T-helper 17 cell (primary cell): ENCODE results near the gene ZNF423. TPM values are rescaled to one million over a fixed set of nuclear protein-coding genes. Genes with fewer than 3 reads are reported as not detected.
"Not testable (repeated sequence)": the region's sequence is repeated elsewhere in the genome, so short reads cannot be mapped to it uniquely, and the experiment has no call there.

Source experiments
- ATAC-seq: fragments of 150-1000 bp; cut with Tn5 transposase; 2 replicates; pipeline ENCODE4 v1.10.0; 2021; ENCODE audit warnings: mild to moderate bottlenecking, moderate library complexity
- DNase-seq, 3 donors: peaks; one replicate each; pipeline versions ENCODE4 v3.0.0 to v3.0.0-alpha.2; 2020 to 2021
- H3K9me3 ChIP-seq: one replicate; pipeline ENCODE4 v1.7.0; 2013; ENCODE audit warnings: low read length, mild to moderate bottlenecking; ENCODE audit not compliant: control insufficient read depth, poor library complexity, severe bottlenecking
- H3K27ac Mint-ChIP-seq: one replicate; pipeline ENCODE4 v1.8.0; 2022; ENCODE audit warnings: mild to moderate bottlenecking, moderate library complexity, mixed read lengths
- H3K27me3 Mint-ChIP-seq: one replicate; pipeline ENCODE4 v1.8.0; 2022; ENCODE audit warnings: mixed read lengths
- H3K36me3 Mint-ChIP-seq: one replicate; pipeline ENCODE4 v1.8.0; 2022; ENCODE audit warnings: low read depth, mixed read lengths
- H3K4me1 Mint-ChIP-seq: one replicate; pipeline ENCODE4 v1.8.0; 2022; ENCODE audit warnings: mild to moderate bottlenecking, mixed read lengths
- H3K4me3 Mint-ChIP-seq: one replicate; pipeline ENCODE4 v1.8.0; 2022; ENCODE audit warnings: mild to moderate bottlenecking, moderate library complexity, mixed read lengths
- total RNA-seq, 4 donors: library from RNA in 2 of 4; stranded (reverse) in 2 of 4; gene quantifications; one replicate each; pipeline ENCODE4 v1.2.3 and lab custom pipeline; 2022 to 2026

ZNF423 gene
- total RNA-seq, 2 donors from 2014 or later, result not detected

DNA sequence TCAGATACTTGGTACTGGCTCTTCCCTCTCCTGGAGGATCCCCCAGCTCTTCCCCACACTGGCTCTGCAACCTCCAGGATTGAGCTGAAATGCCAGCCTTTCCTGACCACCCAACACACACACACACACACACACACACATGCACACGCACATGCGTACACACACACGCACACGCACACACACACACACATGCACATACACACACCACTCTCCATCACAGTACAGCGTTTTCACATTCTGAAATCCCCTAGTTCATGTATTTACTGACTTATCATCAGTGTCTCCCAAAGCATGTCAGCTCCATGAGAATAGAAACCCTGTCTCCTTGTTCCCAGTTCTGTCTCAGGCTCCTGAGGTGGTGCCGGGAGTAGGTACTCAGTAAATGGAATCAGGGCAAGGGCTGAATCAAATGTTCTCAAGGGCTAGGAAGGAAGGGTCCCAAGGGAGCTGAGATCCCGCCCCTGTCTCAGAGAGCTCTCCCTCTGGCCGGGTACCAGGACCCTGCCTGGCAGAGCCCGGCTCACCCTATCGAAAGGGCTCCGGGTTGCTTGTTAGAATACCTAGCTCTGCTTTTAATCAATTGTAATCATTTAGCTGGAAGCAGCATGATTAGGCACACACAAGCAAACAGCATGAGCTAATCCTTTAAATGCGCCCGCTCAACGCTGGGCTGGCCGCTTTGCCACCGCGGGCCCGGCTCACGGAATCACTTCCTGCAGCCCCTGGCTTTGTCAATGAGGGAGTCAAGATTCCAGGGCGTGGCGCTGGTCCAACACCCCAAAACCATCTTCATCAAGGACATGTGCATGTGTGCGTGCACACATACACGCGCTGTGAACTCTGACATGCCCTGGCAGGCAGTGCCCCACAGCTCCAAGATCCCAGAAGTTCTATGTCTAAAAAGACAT is 341.6 kb downstream of the ZNF423 start:
- ATAC-seq (no peak), DNase-seq (no peak)
- Mint-ChIP-seq H3K36me3 (no peaks in the 10 kb centered on the region), H3K27ac (no peak overlapping the region), H3K27me3 (no peaks in the 10 kb centered on the region), H3K4me1 (no peaks in the 10 kb centered on the region), H3K4me3 (no peak overlapping the region)
- H3K9me3 ChIP-seq, result no peaks in the 10 kb centered on the region

DNA sequence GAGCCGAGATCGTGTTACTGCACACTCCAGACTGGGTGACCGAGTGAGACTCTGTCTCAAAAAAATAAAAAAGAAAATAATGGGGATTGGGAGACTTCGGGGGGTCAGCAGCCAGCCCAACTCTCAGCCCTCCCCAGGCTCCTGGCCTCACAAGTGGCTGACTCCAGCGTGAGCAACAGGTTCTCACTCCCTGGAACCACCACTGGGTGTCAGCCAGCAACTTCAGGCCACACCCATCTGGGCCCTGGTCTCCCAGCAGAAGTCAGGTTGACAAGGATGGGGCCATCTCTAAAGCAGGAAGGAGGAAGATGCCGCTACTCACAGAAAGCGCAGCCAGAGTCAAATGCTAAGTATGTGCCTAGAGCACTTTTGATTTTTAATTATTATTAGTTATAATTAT is 342.9 kb downstream of the ZNF423 start:
- DNase-seq (no peak), ATAC-seq (no peak)
- Mint-ChIP-seq H3K4me1 (no peaks in the 10 kb centered on the region), H3K27ac (no peak overlapping the region), H3K27me3 (no peaks in the 10 kb centered on the region), H3K4me3 (no peak overlapping the region), H3K36me3 (no peaks in the 10 kb centered on the region)
- no peaks in the 10 kb centered on the region for H3K9me3 ChIP-seq

DNA sequence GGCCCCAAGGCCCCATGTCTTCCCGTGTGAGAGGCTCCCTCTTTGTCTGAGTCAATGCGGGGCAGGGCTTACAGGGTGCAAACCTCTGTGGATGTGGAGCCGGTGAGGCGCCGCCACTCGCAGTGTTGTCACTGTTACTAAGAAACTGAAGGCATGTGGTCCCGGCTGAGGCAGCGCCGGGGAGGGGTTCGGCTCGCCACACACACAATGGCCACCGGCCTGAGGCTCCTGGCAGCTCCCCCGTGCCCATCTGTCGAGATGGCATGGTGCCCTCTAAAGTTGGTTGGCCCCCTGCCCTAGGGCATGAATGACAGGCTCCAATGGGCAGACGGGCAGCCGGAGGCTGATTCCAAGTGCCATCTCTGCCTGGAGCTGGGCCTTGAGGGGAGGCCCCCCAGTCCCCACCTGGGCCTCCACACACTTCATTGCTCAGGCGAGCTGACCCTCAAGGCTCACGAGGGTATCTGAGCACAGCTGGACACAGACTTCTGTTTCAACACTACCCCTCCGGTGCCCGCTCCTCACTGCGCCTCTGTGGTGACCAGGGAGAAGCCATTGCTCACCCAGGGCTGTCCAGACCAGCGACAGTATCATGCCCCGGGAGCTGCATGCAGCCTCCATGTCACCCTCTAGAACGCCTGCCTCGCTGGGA is 345.1 kb downstream of the ZNF423 start:
- no peaks in the 10 kb centered on the region for H3K36me3 Mint-ChIP-seq

DNA sequence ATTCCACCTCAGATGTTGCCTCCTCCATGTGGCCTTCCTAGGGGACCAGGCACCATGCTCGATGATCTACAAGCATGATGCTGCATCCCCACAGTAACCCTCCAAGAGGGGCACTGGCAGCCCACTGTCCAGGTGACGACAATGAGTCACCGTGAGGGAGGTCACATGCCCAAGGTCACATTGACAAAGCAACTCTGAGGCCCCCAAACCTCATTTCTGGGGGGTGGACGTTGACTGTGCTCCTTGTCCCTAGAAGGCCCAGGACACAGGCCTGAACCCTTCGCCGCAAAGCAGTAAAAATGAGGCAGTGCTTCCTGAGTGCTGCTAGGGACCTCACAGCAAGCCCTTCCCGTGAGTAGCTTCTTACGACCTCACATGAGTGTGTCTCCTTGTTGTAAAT is 345.8 kb downstream of the ZNF423 start:
- Mint-ChIP-seq H3K4me3 (no peak overlapping the region), H3K36me3 (no peaks in the 10 kb centered on the region), H3K27ac (no peak overlapping the region), H3K27me3 (no peaks in the 10 kb centered on the region), H3K4me1 (no peaks in the 10 kb centered on the region)
- DNase-seq (no peak), ATAC-seq (no peak)
- H3K9me3 ChIP-seq, result no peaks in the 10 kb centered on the region

More for the DNA sequence above, 345.1 kb downstream of the ZNF423 start:
- Mint-ChIP-seq H3K27me3 (no peaks in the 10 kb centered on the region), H3K4me1 (no peaks in the 10 kb centered on the region), H3K27ac (no peak overlapping the region), H3K4me3 (no peak overlapping the region)
- ATAC-seq (no peak), DNase-seq (no peak)
- H3K9me3 ChIP-seq, result no peaks in the 10 kb centered on the region

DNA sequence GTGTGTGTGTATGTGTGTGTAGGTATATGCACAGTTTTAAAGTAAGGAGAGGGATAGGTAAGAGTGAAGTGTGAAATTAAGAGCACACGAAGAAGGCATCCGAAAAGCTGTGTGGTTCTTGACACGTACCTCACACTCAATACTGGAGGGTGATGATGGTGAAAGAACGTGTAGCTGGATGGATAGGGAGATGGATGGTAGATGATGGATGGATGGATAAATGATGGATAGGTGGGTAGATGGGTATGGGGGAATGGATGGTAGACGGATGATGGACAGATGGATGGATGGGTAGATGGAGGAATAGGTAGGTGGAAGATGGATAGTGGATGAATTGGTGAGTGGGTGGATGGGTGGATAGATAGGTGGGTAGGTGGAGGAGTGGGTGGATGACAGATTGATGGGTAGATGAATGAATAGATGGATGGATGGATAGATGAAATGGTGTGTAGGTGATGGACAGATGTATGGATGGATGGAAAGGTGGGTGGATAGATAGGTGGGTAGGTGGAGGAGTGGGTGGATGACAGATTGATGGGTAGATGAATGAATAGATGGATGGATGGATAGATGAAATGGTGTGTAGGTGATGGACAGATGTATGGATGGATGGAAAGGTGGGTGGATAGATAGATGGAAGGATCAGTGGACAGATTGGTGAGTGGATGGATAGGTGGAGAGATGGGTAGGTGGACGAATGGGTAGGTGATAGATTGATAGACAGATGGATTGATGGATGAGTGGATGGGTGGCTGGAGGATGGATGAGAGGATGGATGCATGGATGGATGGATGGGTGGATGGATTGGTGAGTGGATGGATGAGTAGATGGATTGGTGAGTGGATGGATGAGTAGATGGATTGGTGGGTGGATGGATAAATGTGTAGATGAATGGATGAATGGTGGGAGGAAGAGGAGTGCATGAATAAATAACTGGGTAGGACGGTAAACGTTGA is 349.6 kb downstream of the ZNF423 start:
- not testable (repeated sequence) for H3K36me3 Mint-ChIP-seq, DNase-seq, H3K27me3 Mint-ChIP-seq, ATAC-seq, H3K4me1 Mint-ChIP-seq, H3K9me3 ChIP-seq, H3K4me3 Mint-ChIP-seq, H3K27ac Mint-ChIP-seq

DNA sequence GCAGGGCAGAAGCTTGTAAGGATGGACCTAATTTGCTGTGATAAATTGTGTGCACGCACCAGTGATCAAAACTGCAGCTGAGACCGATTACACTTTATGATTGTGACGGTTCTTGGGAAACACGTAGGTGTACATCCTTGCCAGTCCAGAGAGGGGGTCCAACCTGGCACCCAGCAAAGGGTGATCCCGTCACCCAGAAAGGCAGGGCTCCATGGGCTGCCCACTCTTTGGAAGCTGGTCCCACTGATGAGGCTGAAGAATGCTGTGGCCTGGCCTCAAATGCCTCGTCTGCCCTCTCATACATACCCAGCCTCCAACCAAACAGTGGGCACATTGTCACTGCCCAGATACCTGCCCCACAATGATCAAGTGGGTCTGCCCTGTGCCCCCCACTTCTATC is 350.4 kb downstream of the ZNF423 start:
- H3K36me3 Mint-ChIP-seq, result no peaks in the 10 kb centered on the region
- no peak overlapping the region for H3K4me3 Mint-ChIP-seq
- peaks cover 3% of the 10 kb centered on the region for H3K4me1 Mint-ChIP-seq
- no peaks in the 10 kb centered on the region for H3K27me3 Mint-ChIP-seq
- DNase-seq (no peak), ATAC-seq (no peak)
- no peak overlapping the region for H3K27ac Mint-ChIP-seq
- H3K9me3 ChIP-seq, result no peaks in the 10 kb centered on the region

DNA sequence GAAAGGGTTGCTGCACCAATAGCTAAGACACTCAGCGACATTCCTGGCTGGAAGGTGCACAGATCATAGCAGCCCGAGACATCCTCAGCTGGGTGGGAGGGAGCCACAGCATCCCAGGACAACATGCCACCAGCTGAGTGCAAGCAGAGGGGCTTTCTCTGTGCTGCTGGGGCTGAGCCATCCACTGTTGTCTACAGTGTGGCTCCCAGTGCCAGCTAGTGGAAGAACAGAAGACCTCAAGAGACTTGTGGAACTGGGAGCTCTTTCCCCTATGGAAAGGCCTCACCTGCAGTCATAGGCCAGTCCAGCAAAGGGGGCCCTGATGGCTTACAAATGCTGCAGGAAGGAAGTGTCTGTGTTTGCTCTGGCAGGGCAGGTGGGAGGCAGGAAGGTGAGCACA is 351.3 kb downstream of the ZNF423 start:
- Mint-ChIP-seq H3K4me3 (no peak overlapping the region), H3K27me3 (no peaks in the 10 kb centered on the region), H3K27ac (no peak overlapping the region), H3K36me3 (no peaks in the 10 kb centered on the region), H3K4me1 (peaks cover 3% of the 10 kb centered on the region)
- DNase-seq (no peak), ATAC-seq (no peak)
- no peaks in the 10 kb centered on the region for H3K9me3 ChIP-seq

DNA sequence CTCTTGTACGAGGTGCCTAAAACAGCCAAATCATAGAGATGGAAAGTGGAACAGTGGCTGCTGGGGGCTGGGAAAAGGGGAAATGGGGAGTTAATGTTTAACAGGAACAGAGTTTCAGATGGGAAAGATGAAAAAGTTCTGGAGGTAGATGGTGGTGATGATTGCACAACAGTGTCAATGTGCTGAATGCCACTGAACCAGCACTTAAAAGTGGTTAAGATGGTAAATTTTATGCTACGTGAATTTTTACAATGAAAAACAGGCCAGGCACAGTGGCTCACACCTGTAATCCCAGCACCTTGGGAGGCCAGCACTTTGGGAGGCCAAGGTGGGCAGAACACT is 351.9 kb downstream of the ZNF423 start:
- Mint-ChIP-seq H3K36me3 (no peaks in the 10 kb centered on the region), H3K4me1 (peaks cover 3% of the 10 kb centered on the region), H3K27me3 (no peaks in the 10 kb centered on the region), H3K27ac (no peak overlapping the region), H3K4me3 (no peak overlapping the region)
- no peak for DNase-seq
- ATAC-seq, result no peak
- H3K9me3 ChIP-seq, result no peaks in the 10 kb centered on the region

DNA sequence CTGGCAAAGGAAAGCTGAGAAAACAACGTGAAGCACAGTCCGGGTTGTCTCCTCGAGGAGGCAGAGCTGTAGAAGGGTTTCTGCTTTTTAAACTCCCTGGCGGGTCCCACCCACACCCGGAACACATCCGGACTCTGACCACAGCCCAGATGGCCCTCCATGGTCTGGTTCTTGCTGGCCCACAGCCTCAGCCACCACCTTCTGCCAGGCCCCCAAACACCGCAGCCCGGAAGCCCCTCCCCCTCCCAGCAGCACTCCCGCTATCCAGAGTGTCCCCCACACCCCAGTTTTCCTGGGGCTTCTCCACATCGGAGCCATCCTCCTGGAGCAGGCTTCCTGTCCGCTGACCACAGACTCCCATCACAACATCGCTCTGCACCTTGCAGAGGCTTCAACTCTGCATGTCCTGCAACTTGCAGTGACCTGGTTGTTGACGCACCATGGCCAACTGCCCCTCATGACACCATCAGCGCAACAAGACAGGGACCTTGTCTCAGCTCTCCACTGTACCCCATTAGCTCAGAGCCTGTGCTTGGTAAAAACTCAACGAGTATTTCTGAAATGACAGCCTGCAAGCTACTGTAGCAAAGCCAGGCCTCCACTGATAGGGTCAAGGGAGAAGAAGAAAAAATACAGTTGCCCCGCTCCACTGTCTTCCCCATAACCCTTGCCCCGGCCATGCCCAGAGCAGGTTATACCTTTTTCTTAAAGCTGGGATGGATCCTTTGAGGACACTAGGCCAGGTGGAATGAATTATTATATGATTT is 352.5 kb downstream of the ZNF423 start:
- Mint-ChIP-seq H3K36me3 (no peaks in the 10 kb centered on the region), H3K27me3 (no peaks in the 10 kb centered on the region), H3K4me3 (no peak overlapping the region), H3K4me1 (peaks cover 3% of the 10 kb centered on the region), H3K27ac (no peak overlapping the region)
- H3K9me3 ChIP-seq, result no peaks in the 10 kb centered on the region
- DNase-seq, result no peak
- ATAC-seq, result no peak

DNA sequence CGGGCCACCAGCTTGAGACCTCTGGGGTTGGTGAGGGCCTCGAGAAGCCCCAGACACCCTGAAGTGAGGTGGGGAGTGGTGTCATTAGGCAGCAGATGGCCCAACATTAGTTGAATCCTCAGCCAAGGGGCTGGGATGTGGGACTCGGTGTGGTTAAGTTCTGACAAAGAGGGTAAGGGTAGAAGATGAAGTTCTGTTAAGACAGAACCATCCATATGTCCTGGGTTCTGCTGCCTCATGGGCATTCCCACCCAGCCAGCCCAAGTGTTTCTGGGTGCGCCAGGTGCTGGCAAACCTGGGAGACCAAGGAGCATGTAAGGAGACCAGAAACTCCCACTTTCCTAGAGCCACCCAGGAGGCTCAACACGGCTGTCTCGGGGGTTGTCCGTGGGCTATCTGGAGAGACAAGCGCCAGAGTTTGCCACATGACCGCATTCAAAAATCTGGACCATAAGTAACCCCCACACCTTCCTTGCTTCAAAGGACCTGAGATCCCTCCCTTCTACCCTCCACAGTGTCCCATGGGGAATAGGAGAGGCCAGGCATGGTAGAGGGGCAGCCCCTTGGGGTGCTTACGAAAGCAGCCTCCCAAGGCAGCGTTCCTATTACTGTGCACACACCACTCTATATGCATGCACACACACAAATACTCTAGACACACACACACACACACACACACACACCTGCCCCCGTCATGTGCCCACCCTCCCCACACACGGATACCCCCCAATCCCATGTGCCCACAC is 353.6 kb downstream of the ZNF423 start:
- no peak overlapping the region for H3K27ac Mint-ChIP-seq
- H3K9me3 ChIP-seq, result no peaks in the 10 kb centered on the region
- ATAC-seq, result no peak
- H3K36me3 Mint-ChIP-seq, result no peaks in the 10 kb centered on the region
- peaks cover 4% of the 10 kb centered on the region for H3K27me3 Mint-ChIP-seq
- peaks cover 3% of the 10 kb centered on the region for H3K4me1 Mint-ChIP-seq
- no peak for DNase-seq
- H3K4me3 Mint-ChIP-seq, result no peak overlapping the region

DNA sequence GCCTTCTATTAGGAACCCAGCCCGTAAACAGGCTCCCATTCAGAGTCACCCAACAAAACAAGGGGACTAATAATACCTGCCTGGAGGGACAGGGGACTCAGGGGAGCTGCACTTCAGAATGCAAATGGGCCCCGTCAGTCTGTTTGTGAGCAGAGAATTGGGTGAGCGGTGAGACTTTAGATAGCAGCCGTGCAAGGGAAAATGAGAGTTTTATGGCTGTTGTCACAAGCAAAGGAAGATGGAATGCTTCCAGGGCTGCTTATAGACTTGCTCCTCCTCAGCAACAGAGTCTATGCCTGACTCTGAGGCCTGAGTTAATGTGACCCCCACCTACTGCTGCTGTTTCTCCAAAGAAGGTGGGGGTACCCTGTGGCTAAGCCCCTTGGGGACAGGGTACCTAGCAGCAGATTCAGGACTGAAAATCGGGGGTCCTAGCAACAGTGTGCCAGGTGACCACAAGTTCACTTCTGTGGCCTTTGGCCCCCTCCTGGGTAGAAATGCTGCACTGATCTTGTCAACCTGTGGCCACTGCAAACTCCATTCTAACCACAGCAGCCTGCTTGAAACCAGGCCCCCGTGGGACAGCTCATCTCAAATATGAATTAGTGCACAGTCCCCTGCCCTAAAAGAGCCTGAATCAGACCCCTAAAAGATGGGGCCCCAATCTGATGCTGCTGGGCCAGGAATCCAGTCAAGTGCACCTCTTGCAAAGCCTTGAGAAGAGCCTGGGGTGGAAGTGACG is 355.9 kb downstream of the ZNF423 start:
- H3K9me3 ChIP-seq, result no peaks in the 10 kb centered on the region
- Mint-ChIP-seq H3K27ac (no peak overlapping the region), H3K36me3 (no peaks in the 10 kb centered on the region), H3K27me3 (peaks cover 9% of the 10 kb centered on the region), H3K4me3 (no peak overlapping the region), H3K4me1 (peaks cover 3% of the 10 kb centered on the region)
- ATAC-seq (no peak), DNase-seq (no peak)

DNA sequence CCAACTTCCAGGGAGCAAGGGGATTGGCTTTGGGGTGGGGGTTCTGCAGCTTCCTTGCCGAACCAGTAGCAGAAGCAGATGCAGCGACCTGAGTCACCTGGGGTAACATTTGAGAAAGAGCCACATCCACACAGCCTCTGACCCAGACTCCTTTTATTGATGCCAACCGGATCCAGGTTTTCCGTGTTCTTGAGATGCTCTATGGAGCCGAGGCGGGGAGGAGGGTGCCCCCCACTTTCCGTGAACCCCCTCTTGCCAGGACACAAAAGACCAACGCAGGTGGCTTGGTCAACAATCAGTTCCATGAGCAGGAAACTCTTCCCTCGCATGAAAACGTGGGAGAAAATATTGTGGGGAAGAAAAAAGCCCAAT is 356.5 kb downstream of the ZNF423 start:
- DNase-seq, result no peak
- no peaks in the 10 kb centered on the region for H3K9me3 ChIP-seq
- Mint-ChIP-seq H3K27ac (no peak overlapping the region), H3K36me3 (no peaks in the 10 kb centered on the region), H3K4me1 (peaks cover 3% of the 10 kb centered on the region), H3K27me3 (peaks cover 9% of the 10 kb centered on the region), H3K4me3 (no peak overlapping the region)
- no peak for ATAC-seq
